Osteoblast (primary cell): ENCODE results near the gene MIA2. TPM values are rescaled to one million over a fixed set of nuclear protein-coding genes. Genes with fewer than 3 reads are reported as not detected.

Experiments used
- DNase-seq: peaks from one replicate; pipeline ENCODE4 v3.0.0; 2011; ENCODE audit warnings: low spot score, mixed read lengths; ENCODE audit not compliant: insufficient read length; ENCODE audit errors: missing footprints
- H2AFZ ChIP-seq: 2 replicates; pipeline ENCODE4 v1.6.0; 2011; ENCODE audit warnings: mild to moderate bottlenecking, low read length
- H3K27ac ChIP-seq: 2 replicates; pipeline ENCODE4 v1.5.1; 2011; ENCODE audit warnings: mild to moderate bottlenecking, low read depth, low read length, moderate library complexity
- H3K27me3 ChIP-seq: 2 replicates; pipeline ENCODE4 v1.6.0; 2012; ENCODE audit warnings: mild to moderate bottlenecking, control low read depth, inconsistent platforms, low read length, moderate library complexity; ENCODE audit not compliant: insufficient read depth
- H3K36me3 ChIP-seq: 2 replicates; pipeline ENCODE4 v1.5.1; 2011; ENCODE audit warnings: mild to moderate bottlenecking, low read length, control low read depth, moderate library complexity; ENCODE audit not compliant: insufficient read depth
- H3K4me1 ChIP-seq: 2 replicates; pipeline ENCODE4 v1.5.1; 2011; ENCODE audit warnings: mild to moderate bottlenecking, low read length, control low read depth, moderate library complexity; ENCODE audit not compliant: insufficient read depth
- H3K4me2 ChIP-seq: 2 replicates; pipeline ENCODE4 v1.6.0; 2011; ENCODE audit warnings: mild to moderate bottlenecking, low read length; ENCODE audit not compliant: insufficient read depth
- H3K4me3 ChIP-seq: fragments of 200-600 bp; sonication (generic); 3 replicates; pipeline ENCODE4 v1.5.1; 2012; ENCODE audit warnings: mild to moderate bottlenecking, low read length, inconsistent platforms; ENCODE audit not compliant: insufficient read depth
- H3K79me2 ChIP-seq: 2 replicates; pipeline ENCODE4 v1.6.0; 2012; ENCODE audit warnings: mild to moderate bottlenecking, low read length, control low read depth, inconsistent platforms; ENCODE audit not compliant: insufficient read depth
- H3K9me3 ChIP-seq: 2 replicates; pipeline ENCODE4 v1.5.1; 2011; ENCODE audit warnings: low read depth, low read length, control low read depth
- H4K20me1 ChIP-seq: 2 replicates; pipeline ENCODE4 v1.6.0; 2012; ENCODE audit warnings: mild to moderate bottlenecking, low read length, control low read depth; ENCODE audit not compliant: insufficient read depth
- total RNA-seq: library from RNA; depleted of rRNA; stranded (reverse); fragments of >200 nt; gene quantifications from 2 replicates; pipeline ENCODE4 v1.2.3, GENCODE V29; 2012
- TF ChIP-seq, protein P1 (sequence below): IDR thresholded peaks from 2 replicates; pipeline ENCODE4 v1.5.1; 2011; ENCODE audit warnings: mild to moderate bottlenecking, low read depth, low read length, moderate library complexity; ENCODE audit errors: extremely low read depth

Gene MIA2
- total RNA-seq, 1 donor = 25.0 TPM

DNA sequence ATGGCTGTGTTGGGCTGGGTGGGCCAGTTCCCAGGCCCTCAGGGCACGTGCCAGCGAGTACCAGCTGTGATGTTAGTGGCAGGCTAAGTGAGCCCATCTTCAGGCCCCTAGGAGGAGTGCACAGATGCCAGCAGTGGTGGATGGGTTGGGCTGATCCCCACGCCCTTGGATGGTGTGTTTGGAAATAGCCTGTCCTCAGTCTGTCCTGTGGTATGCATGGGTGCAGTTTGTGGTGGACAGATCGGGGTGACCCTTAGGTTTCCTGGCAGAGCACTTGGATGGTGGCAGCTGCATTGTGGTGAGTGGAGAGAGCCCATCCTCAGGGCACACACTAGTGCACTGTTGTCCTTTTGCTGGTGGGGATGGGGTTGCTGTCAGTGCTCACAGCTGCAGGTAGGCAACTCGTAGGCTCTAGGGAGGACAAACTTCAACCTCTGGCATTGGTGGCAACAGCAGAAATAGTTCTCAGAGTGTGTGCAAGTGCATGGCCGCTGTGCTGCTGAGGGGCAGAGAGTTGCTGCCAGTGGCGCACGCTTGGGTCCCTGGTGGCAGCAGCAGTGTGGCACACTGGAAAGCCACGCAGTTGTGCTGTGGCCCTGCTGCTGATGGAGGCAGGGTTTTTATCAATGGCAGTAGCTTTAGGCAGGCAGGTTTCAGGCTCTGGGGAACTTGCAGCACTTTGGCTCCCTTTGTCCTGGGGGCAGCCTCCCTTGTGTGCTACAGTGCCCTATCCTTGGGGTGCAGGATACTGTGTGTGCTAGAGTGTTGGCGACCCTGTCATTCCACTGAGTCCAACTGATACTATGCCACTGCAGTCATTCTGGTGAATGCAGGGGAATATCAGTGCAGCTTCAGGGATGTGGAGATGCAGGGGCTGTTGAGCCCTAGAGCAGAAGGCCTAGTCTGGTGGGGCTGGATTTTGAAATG lies 133.0 kb downstream of the MIA2 start:
- Histone ChIP-seq H3K4me1 (no peaks in the 10 kb centered on the region), H3K27me3 (no peaks in the 10 kb centered on the region), H3K4me3 (no peak overlapping the region), H2AFZ (no peak overlapping the region), H3K27ac (no peak overlapping the region), H3K36me3 (no peaks in the 10 kb centered on the region), H3K4me2 (no peak overlapping the region), H3K79me2 (peaks cover 16% of the 10 kb centered on the region), H3K9me3 (no peaks in the 10 kb centered on the region), H4K20me1 (peaks cover 2% of the 10 kb centered on the region)
- TF ChIP-seq, protein P1, sequence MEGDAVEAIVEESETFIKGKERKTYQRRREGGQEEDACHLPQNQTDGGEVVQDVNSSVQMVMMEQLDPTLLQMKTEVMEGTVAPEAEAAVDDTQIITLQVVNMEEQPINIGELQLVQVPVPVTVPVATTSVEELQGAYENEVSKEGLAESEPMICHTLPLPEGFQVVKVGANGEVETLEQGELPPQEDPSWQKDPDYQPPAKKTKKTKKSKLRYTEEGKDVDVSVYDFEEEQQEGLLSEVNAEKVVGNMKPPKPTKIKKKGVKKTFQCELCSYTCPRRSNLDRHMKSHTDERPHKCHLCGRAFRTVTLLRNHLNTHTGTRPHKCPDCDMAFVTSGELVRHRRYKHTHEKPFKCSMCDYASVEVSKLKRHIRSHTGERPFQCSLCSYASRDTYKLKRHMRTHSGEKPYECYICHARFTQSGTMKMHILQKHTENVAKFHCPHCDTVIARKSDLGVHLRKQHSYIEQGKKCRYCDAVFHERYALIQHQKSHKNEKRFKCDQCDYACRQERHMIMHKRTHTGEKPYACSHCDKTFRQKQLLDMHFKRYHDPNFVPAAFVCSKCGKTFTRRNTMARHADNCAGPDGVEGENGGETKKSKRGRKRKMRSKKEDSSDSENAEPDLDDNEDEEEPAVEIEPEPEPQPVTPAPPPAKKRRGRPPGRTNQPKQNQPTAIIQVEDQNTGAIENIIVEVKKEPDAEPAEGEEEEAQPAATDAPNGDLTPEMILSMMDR = no peak
- no peak for DNase-seq

DNA sequence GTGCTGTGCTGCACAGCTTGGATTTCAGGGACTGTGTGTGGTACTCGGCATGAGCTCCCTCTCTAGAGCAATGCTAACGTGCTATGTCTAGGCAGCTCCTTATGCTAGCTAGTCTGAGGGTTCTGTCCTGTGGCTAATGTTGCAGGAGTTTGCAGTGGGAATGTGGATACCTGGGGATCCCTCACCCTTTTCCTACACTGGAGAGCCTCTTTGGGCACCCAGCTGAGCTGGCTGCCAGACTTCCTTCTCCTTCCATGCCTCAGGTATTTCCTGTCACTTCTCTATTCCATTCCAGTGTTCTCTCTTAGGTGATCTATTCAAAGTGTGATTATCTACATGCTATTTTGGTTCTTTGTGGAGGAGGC lies 133.7 kb downstream of the MIA2 start:
- Histone ChIP-seq H3K36me3 (no peaks in the 10 kb centered on the region), H2AFZ (no peak overlapping the region), H3K9me3 (no peaks in the 10 kb centered on the region), H3K79me2 (peaks cover 16% of the 10 kb centered on the region), H3K27ac (no peak overlapping the region), H3K4me1 (peaks cover 4% of the 10 kb centered on the region), H3K4me2 (no peak overlapping the region), H3K27me3 (no peaks in the 10 kb centered on the region), H3K4me3 (no peak overlapping the region), H4K20me1 (peaks cover 2% of the 10 kb centered on the region)
- peak; percentile 5 for DNase-seq
- TF ChIP-seq, protein P1 = no peak

DNA sequence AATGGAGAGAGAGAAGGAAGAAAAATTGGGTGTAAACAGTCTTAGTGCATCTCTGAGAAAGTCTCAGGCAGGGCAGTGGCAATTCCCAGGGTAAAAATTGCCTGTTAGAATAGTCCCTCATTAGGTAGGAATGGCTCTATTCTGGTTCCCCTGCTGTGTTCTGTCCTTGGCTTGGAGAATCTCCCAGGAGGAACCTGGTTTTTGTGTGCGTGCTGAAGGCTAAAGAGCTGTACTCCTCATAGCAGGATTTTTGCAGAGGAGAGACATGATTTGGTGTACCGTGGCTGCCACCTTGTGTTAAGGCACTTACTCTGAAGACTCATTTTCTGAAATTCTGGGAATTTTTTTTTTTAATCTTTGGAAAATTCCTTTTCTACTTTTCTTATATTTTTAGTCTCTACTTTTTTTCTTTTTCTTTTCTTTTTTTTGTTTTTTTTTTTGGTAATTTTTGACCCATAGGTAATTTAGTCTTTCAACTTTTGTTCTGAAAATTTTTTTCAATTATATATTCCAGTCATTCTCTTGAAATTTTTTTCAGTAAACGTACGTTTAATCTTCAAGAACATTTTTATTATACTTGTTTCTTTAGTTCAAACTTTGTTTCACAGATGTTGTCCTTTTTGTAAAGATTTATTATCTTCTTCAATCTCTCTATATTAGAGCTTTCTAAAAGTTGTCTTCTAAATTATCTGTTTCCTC lies 134.7 kb downstream of the MIA2 start:
- H3K4me3 ChIP-seq = no peak overlapping the region
- H3K79me2 ChIP-seq = peaks cover 16% of the 10 kb centered on the region
- H3K27me3 ChIP-seq = no peaks in the 10 kb centered on the region
- TF ChIP-seq, protein P1 = peak; percentile 71
- DNase-seq = peak; percentile 70
- H3K27ac ChIP-seq = no peak overlapping the region
- no peaks in the 10 kb centered on the region for H3K9me3 ChIP-seq
- H3K4me2 ChIP-seq = no peak overlapping the region
- no peak overlapping the region for H2AFZ ChIP-seq
- H3K36me3 ChIP-seq = no peaks in the 10 kb centered on the region
- peaks cover 2% of the 10 kb centered on the region for H4K20me1 ChIP-seq
- H3K4me1 ChIP-seq = peaks cover 10% of the 10 kb centered on the region

DNA sequence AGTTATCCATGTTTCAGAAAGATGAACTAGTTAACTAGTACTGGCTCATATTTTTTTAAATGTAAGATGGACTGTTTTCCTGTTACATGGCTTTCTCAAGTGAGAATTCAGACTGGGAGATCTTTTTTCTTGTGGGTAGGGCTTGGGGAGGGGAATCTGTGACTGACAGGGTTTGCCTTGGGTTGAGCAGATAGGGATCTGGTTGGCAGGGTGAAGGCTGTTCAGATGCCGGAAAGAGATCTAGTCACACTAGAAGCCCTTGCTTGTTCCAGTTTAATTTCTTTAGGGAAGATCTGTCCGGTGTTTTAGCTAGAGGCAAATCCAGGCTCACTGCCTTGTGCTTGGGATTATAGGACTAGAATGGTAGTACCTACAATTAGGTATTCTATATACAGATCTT lies 135.3 kb downstream of the MIA2 start:
- H4K20me1 ChIP-seq = peaks cover 2% of the 10 kb centered on the region

More for the DNA sequence above, 135.3 kb downstream of the MIA2 start:
- Histone ChIP-seq H3K4me3 (no peak overlapping the region), H3K4me2 (no peak overlapping the region), H3K27me3 (no peaks in the 10 kb centered on the region), H3K9me3 (no peaks in the 10 kb centered on the region), H3K36me3 (no peaks in the 10 kb centered on the region), H3K79me2 (peaks cover 16% of the 10 kb centered on the region), H3K4me1 (peaks cover 10% of the 10 kb centered on the region), H3K27ac (no peak overlapping the region), H2AFZ (no peak overlapping the region)
- TF ChIP-seq, protein P1 = no peak
- DNase-seq = peak; percentile 57
